H54 (cell line): ENCODE results near the gene KDELR3.

Experiments
- DNase-seq: peaks from one replicate; pipeline ENCODE4 v3.0.0; 2011; ENCODE audit warnings: low spot score, mixed read lengths; ENCODE audit not compliant: insufficient read length
- FAIRE-seq: peaks from 3 replicates; lab custom pipeline; 2011; peaks lifted over from hg19 to GRCh38; lab: Jason Lieb, UNC
- POLR2A ChIP-seq: IDR thresholded peaks from 2 replicates; pipeline ENCODE4 v1.6.1; 2011; ENCODE audit warnings: low read depth, mild to moderate bottlenecking, low read length

The KDELR3 gene

GRCh38 chr22:38471237-38471636, 3.3 kb downstream of the KDELR3 start:
- TF ChIP-seq POLR2A, result no peak
- DNase-seq, result no peak
- FAIRE-seq, result no peak

GRCh38 chr22:38474003-38474607, 6.2 kb downstream of the KDELR3 start:
- DNase-seq (no peak), FAIRE-seq (no peak)
- TF ChIP-seq POLR2A, result no peak

DNA sequence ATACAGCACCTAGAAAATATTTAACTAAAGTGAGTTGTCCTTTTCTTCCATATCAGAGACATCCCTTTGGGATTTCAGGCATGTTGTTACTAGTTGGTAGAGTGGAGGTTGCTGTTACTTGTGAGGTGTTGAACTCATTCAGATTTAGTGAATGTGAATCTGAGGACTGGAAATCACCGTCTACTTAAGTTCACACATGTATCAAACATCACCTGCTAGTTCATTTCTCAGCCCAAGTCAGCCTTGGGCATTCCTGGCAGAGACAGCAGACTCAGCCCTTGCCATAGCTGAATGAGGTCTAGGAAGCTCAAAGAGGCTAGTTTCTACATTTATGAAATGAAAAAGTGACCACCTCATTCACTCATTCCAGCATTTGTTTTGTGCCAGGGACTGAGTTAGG, 9.7 kb downstream of the KDELR3 start:
- DNase-seq, result no peak
- TF ChIP-seq POLR2A, result no peak
- FAIRE-seq, result no peak

DNA sequence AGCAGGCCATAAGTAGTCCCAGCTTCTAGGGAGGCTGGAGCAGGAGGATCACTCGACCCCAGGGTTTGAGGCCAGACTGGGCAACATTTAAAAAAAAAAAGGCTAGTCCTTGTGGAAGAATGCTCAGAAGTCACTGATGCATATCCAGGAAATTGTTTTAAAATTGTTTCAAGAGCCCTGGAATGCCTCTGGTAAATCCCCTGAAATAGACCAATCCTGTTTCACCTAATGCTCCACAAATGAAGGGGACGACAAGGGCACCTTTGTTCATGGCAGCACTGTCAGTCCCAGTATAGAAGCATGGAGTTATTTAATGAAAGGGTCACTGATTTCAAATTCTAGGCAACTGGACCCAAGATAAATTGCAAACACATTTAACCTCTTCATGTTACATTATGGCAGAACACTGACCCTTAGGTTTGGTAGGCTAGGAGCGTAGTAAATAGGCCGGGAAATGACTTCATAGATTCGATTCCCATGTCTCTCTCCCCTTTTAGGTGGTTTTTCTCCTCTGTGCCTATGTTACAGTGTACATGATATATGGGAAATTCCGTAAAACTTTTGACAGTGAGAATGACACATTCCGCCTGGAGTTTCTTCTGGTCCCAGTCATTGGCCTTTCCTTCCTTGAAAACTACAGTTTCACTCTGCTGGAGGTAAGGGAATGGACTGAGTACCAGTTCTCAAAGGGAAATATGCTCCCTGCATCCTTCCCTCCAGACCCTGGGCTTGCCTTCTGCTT, 11.4 kb downstream of the KDELR3 start:
- no peak for FAIRE-seq
- TF ChIP-seq POLR2A, result no peak
- no peak for DNase-seq

GRCh38 chr22:38481162-38481870, 13.4 kb downstream of the KDELR3 start:
- TF ChIP-seq POLR2A, result no peak
- FAIRE-seq (no peak), DNase-seq (no peak)

- no peak for TF ChIP-seq POLR2A
- no peak for DNase-seq
- FAIRE-seq, result no peak
Observed at GRCh38 chr22:38481871-38482332, 14.0 kb downstream of the KDELR3 start.

- DNase-seq (no peak), FAIRE-seq (no peak)
- no peak for TF ChIP-seq POLR2A
Observed at GRCh38 chr22:38482662-38483308, 14.9 kb downstream of the KDELR3 start.

DNA sequence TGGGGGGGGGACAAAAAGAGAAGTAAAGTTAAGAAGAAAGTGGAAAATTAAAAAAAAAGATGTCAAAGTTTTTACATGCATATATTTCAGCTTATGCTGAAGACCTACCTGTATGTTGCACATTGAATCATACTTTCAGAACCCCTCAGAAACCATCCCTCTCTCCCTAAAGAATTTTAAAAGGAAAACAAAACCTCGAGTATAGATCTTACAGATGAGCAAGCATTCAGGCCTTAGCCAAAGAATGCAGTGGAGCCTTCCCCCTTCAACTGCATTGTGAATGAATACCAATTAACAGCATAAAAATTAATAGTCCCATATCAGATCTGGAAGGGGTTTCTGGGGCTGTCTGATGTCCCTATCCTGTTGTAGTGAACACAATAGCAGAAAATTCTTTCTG, 16.3 kb downstream of the KDELR3 start:
- DNase-seq (no peak), FAIRE-seq (no peak)
- TF ChIP-seq POLR2A, result no peak

DNA sequence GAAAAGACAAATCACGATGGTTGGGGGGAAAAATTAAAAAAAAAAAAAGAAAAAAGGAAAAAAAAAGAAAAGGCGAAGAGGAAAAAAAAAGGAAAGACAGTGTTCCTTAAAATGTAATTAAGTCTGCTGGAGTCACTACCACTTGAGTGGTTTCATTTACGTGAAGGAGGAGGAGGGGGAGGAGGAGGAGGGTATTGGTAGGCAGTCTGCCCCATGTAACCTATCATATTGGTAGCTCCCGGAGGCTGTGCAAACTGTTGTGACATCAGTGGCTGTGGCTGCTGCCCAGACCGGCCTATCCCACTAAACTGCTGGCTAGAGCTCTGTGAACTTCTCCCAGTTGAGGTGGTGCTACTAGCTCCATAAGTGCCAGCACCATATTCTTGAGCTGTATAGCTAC, 17.9 kb downstream of the KDELR3 start:
- DNase-seq (no peak), FAIRE-seq (no peak)
- TF ChIP-seq POLR2A, result no peak

DNA sequence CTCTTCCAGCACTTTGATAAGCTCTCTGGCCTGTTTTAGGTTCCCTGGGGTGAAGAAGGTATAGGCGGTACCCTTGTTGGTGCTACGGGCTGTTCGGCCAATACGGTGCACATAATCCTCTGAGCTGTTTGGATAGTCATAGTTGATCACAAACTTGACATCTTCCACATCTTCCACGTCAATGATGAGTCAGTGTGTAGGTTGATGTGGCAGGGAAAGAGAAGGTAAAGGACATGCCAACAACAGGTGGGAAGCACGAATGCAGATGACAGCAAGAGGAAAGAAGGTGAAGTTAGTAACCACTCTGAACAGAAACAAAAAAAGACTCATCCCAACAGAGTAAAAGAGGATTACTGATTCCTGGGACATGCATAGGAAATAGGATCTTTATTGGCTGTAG, 20.1 kb downstream of the KDELR3 start:
- FAIRE-seq (no peak), DNase-seq (no peak)
- TF ChIP-seq POLR2A, result no peak

DNA sequence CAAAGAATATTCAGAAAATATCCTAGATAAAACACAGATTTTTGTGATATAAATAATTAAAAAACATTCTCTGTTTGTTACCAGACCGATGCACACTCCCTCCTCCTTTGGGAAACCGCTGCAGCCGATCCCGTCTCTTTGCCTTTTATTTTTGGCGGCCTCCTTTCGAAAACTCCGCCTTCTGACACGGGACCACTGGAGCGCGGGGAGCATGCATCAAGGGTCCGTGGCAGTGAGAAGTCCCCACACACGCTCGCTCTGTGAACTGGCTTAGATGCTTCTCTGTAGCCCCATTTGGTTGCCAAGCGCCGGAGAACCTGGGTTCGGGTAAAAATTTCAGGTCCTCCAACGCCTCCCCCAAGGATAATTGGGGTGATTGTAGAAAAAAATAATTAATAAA, 21.2 kb downstream of the KDELR3 start:
- DNase-seq (no peak), FAIRE-seq (no peak)
- TF ChIP-seq POLR2A, result no peak

DNA sequence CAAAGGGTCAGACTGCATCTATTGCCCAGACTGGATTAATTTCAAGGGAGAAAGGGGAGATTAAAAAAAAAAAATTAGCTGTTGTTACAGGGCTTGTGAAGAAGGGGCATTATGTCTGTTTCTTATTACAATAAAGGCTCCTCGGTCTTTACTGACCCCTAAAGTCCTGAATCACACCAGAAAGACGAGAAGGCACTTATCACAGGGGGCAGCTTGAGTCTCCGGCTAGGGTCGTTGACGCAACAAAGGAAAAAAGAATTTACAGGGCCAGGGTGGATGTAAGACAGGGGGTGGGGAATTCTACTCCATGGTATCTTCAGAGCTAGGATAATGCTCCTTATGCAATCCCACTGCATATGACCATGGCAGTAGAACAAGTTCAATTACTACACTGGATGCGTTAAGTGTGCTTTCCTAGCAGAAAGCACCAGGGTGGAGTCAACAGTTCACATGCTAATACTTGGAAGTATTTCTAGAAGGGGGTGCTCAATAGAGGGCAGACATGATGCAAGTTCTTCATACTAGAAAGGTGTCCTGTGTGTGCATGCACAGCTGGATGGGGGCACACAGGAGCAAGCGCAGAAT, 21.8 kb downstream of the KDELR3 start:
- DNase-seq (no peak), FAIRE-seq (no peak)
- TF ChIP-seq POLR2A, result no peak

DNA sequence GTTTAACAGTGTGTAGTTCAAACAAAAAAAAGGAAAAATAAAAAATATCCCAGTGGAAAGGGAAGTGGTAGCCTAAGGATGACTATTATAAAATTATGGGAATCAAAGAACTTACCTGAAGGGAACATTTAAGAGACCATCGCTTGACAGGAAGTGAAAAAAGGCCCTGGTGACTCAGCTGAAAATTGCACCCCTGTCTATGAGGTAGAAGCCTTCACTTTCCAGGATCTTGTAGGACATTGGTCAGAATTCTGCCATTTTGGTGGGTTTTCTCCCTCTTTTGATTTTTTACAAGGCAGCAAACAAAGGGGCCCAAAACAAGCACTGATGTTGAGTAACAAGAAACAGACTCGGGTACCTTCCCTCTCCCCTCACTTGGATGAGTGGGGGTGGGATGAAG, 22.6 kb downstream of the KDELR3 start:
- no peak for DNase-seq
- no peak for FAIRE-seq
- no peak for TF ChIP-seq POLR2A
